Measurements from ENCODE around the gene STX10.
A peak's percentile ranks its signal among the peaks of the same experiment; 100 is the strongest.

STX10 gene

GRCh38 chr19:13116282-13117175 lies 33.6 kb downstream of the STX10 start, which contains the start of gene TRMT1:
Gene TRMT1, minus strand, starts transcription at chr19:13116740. Its CDS starts 341 bp downstream, at chr19:13116399.
- peaks cover 39% of the 10 kb centered on the region for H3K36me3 ChIP-seq (ENCODE audit: insufficient read depth, low read length)
- H3K9ac ChIP-seq (ENCODE audit: low read depth, low read length) = peak within 1 kb of the TSS; percentile 96
- H3K4me3 ChIP-seq (ENCODE audit: low read length) = peak within 1 kb of the TSS; percentile 88
- H3K9me3 ChIP-seq (ENCODE audit: insufficient read depth, low read depth, low read length) = no peaks in the 10 kb centered on the region
- H3K27ac ChIP-seq (ENCODE audit: low read depth, low read length) = peak within 1 kb of the TSS; percentile 93
- peaks cover 28% of the 10 kb centered on the region for H3K4me1 ChIP-seq (ENCODE audit: insufficient read depth, low read length)
- no peaks in the 10 kb centered on the region for H3K27me3 ChIP-seq (ENCODE audit: insufficient read depth, low read length)
- under 1% methylated on average over 51 of the region's 51 CpGs for WGBS

GRCh38 chr19:13115936-13116281 lies 34.3 kb downstream of the STX10 start:
- Histone ChIP-seq H3K9ac (ENCODE audit: low read depth, low read length) (peak overlapping the region; percentile 96), H3K9me3 (ENCODE audit: insufficient read depth, low read depth, low read length) (no peaks in the 10 kb centered on the region), H3K27ac (ENCODE audit: low read depth, low read length) (peak overlapping the region; percentile 93), H3K4me1 (ENCODE audit: insufficient read depth, low read length) (peaks cover 23% of the 10 kb centered on the region), H3K36me3 (ENCODE audit: insufficient read depth, low read length) (peaks cover 37% of the 10 kb centered on the region), H3K4me3 (ENCODE audit: low read length) (peak overlapping the region; percentile 88), H3K27me3 (ENCODE audit: insufficient read depth, low read length) (no peaks in the 10 kb centered on the region)
- WGBS = 2% methylated on average over 18 of the region's 18 CpGs

- H3K27me3 ChIP-seq (ENCODE audit: insufficient read depth, low read length) = no peaks in the 10 kb centered on the region
- peaks cover 49% of the 10 kb centered on the region for H3K36me3 ChIP-seq (ENCODE audit: insufficient read depth, low read length)
- no peak overlapping the region for H3K4me3 ChIP-seq (ENCODE audit: low read length)
- H3K9me3 ChIP-seq (ENCODE audit: insufficient read depth, low read depth, low read length) = no peaks in the 10 kb centered on the region
- H3K27ac ChIP-seq (ENCODE audit: low read depth, low read length) = no peak overlapping the region
- 95% methylated on average over 10 of the region's 10 CpGs for WGBS
- H3K4me1 ChIP-seq (ENCODE audit: insufficient read depth, low read length) = 0 out of 2 replicates have a peak, but pooled peaks cover 4% of the 10 kb centered on the region
- H3K9ac ChIP-seq (ENCODE audit: low read depth, low read length) = no peak overlapping the region
These were observed 37.6 kb downstream of the STX10 start for GRCh38 chr19:13112555-13112954.

GRCh38 chr19:13110099-13110610 lies 40.0 kb downstream of the STX10 start:
- Histone ChIP-seq H3K27me3 (ENCODE audit: insufficient read depth, low read length) (no peaks in the 10 kb centered on the region), H3K9ac (ENCODE audit: low read depth, low read length) (no peak overlapping the region), H3K4me3 (ENCODE audit: low read length) (no peak overlapping the region), H3K36me3 (ENCODE audit: insufficient read depth, low read length) (peaks cover 53% of the 10 kb centered on the region), H3K4me1 (ENCODE audit: insufficient read depth, low read length) (no peaks in the 10 kb centered on the region), H3K9me3 (ENCODE audit: insufficient read depth, low read depth, low read length) (no peaks in the 10 kb centered on the region), H3K27ac (ENCODE audit: low read depth, low read length) (no peak overlapping the region)
- 95% methylated on average over 15 of the region's 15 CpGs for WGBS

- Histone ChIP-seq H3K36me3 (ENCODE audit: insufficient read depth, low read length) (peaks cover 47% of the 10 kb centered on the region), H3K27ac (ENCODE audit: low read depth, low read length) (no peak overlapping the region), H3K9me3 (ENCODE audit: insufficient read depth, low read depth, low read length) (no peaks in the 10 kb centered on the region), H3K4me1 (ENCODE audit: insufficient read depth, low read length) (no peaks in the 10 kb centered on the region), H3K4me3 (ENCODE audit: low read length) (no peak overlapping the region), H3K27me3 (ENCODE audit: insufficient read depth, low read length) (no peaks in the 10 kb centered on the region), H3K9ac (ENCODE audit: low read depth, low read length) (no peak overlapping the region)
- WGBS = 94% methylated on average over 30 of the region's 30 CpGs
These were observed 40.6 kb downstream of the STX10 start for GRCh38 chr19:13109361-13110098.

- H3K36me3 ChIP-seq (ENCODE audit: insufficient read depth, low read length) = peaks cover 20% of the 10 kb centered on the region
- H3K4me1 ChIP-seq (ENCODE audit: insufficient read depth, low read length) = peaks cover 4% of the 10 kb centered on the region; the same call in 1 of the 2 replicates
- no peak overlapping the region for H3K27ac ChIP-seq (ENCODE audit: low read depth, low read length)
- no peak overlapping the region for H3K4me3 ChIP-seq (ENCODE audit: low read length)
- peaks cover 34% of the 10 kb centered on the region for H3K27me3 ChIP-seq (ENCODE audit: insufficient read depth, low read length)
- WGBS = 91% methylated on average over 27 of the region's 29 CpGs
- H3K9ac ChIP-seq (ENCODE audit: low read depth, low read length) = no peak overlapping the region
- no peaks in the 10 kb centered on the region for H3K9me3 ChIP-seq (ENCODE audit: insufficient read depth, low read depth, low read length)
These were observed 45.1 kb downstream of the STX10 start for GRCh38 chr19:13104848-13105711.

- Histone ChIP-seq H3K27me3 (ENCODE audit: insufficient read depth, low read length) (peaks cover 41% of the 10 kb centered on the region), H3K4me3 (ENCODE audit: low read length) (no peak overlapping the region), H3K27ac (ENCODE audit: low read depth, low read length) (no peak overlapping the region), H3K9me3 (ENCODE audit: insufficient read depth, low read depth, low read length) (no peaks in the 10 kb centered on the region), H3K9ac (ENCODE audit: low read depth, low read length) (no peak overlapping the region), H3K4me1 (ENCODE audit: insufficient read depth, low read length) (peaks cover 4% of the 10 kb centered on the region; the same call in 1 of the 2 replicates), H3K36me3 (ENCODE audit: insufficient read depth, low read length) (peaks cover 13% of the 10 kb centered on the region)
- WGBS = 58% methylated on average over 33 of the region's 33 CpGs
These were observed 45.8 kb downstream of the STX10 start for GRCh38 chr19:13104360-13104847.

GRCh38 chr19:13103581-13104359 lies 46.4 kb downstream of the STX10 start:
- H3K9me3 ChIP-seq (ENCODE audit: insufficient read depth, low read depth, low read length) = no peaks in the 10 kb centered on the region
- H3K27ac ChIP-seq (ENCODE audit: low read depth, low read length) = no peak overlapping the region
- H3K4me1 ChIP-seq (ENCODE audit: insufficient read depth, low read length) = peaks cover 4% of the 10 kb centered on the region; the same call in 1 of the 2 replicates
- peaks cover 47% of the 10 kb centered on the region for H3K27me3 ChIP-seq (ENCODE audit: insufficient read depth, low read length)
- WGBS = 89% methylated on average over 10 of the region's 13 CpGs
- peaks cover 7% of the 10 kb centered on the region for H3K36me3 ChIP-seq (ENCODE audit: insufficient read depth, low read length)
- H3K9ac ChIP-seq (ENCODE audit: low read depth, low read length) = no peak overlapping the region
- H3K4me3 ChIP-seq (ENCODE audit: low read length) = no peak overlapping the region

GRCh38 chr19:13102666-13103580 lies 47.3 kb downstream of the STX10 start, which contains the start of gene LYL1:
Gene LYL1, minus strand, starts transcription at chr19:13102858. Its CDS starts 1,687 bp downstream, at chr19:13101171.
- Histone ChIP-seq H3K4me1 (ENCODE audit: insufficient read depth, low read length) (peaks cover 4% of the 10 kb centered on the region; the same call in 1 of the 2 replicates), H3K9me3 (ENCODE audit: insufficient read depth, low read depth, low read length) (no peaks in the 10 kb centered on the region), H3K27me3 (ENCODE audit: insufficient read depth, low read length) (peaks cover 56% of the 10 kb centered on the region), H3K9ac (ENCODE audit: low read depth, low read length) (peak within 1 kb of the TSS; percentile 34; the same call in 1 of the 2 replicates), H3K27ac (ENCODE audit: low read depth, low read length) (no peak within 1 kb of the TSS), H3K4me3 (ENCODE audit: low read length) (peak within 1 kb of the TSS; percentile 44), H3K36me3 (ENCODE audit: insufficient read depth, low read length) (peaks cover 7% of the 10 kb centered on the region)
- 10% methylated on average over 47 of the region's 47 CpGs for WGBS

Measured in HUES64 (cell line).